ENCODE results near the gene CRHR2. TPM values are rescaled to one million over a fixed set of nuclear protein-coding genes. Genes with fewer than 3 reads are reported as not detected.

The CRHR2 gene
- total and polyA plus RNA-seq, 2 experiments from 2014 or later = 0.14 to 1.4 TPM

DNA sequence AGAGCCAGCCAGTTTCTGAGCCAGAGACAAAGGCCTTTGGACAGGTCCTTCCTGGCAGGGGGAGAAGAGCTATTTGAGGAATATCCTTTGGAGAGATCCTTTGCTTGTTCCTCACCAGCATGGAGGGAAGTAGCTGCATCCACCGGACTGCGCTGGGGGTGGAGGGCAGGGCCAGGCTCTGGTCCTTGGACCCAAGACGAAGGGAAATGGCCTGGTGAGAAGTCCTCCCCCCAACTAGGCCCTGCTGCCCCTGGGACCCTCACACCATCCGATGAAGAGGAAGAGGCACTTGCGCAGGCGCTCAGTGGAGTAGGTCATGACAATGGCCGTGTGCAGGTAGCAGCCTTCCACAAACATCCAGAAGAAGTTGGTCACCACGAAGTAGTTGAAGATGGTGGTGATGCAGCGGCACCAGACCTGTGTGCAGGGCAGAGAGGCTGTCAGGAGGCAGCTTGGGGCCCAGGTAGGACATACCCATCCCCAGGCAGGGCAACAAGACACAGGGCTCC, 19.8 kb downstream of the CRHR2 start:
- no peaks in the 10 kb centered on the region for H3K36me3 ChIP-seq (ENCODE audit: insufficient read depth)
- H3K27ac ChIP-seq (ENCODE audit: low read depth) = no peak overlapping the region
- ATAC-seq (no peak), DNase-seq (ENCODE audit: low spot score) (no peak)
- H2AFZ ChIP-seq = no peak overlapping the region
- Mint-ChIP-seq H3K27me3 (ENCODE audit: insufficient read depth, low read depth, poor library complexity) (peaks cover 9% of the 10 kb centered on the region), H3K27ac (no peak overlapping the region), H3K4me3 (no peak overlapping the region), H3K9me3 (no peaks in the 10 kb centered on the region), H3K4me1 (peaks cover 12% of the 10 kb centered on the region), H3K36me3 (ENCODE audit: low read depth) (no peaks in the 10 kb centered on the region)
- H4K20me1 ChIP-seq (replicated peaks; ENCODE audit: insufficient read depth) = 0 out of 2 replicates have a peak, but pooled peaks cover 4% of the 10 kb centered on the region
- no peaks in the 10 kb centered on the region for H3F3A ChIP-seq (replicated peaks; ENCODE audit: low read depth)
- no peak overlapping the region for H3K4me3 ChIP-seq
- no peaks in the 10 kb centered on the region for H3K27me3 ChIP-seq (ENCODE audit: insufficient read depth)
- no peaks in the 10 kb centered on the region for H3K4me1 ChIP-seq (ENCODE audit: insufficient read depth)
- H3K79me2 ChIP-seq (replicated peaks; ENCODE audit: insufficient read depth) = no peaks in the 10 kb centered on the region
- no peak overlapping the region for H3K4me2 ChIP-seq
- no peak for TF ChIP-seq ETS1 (IDR thresholded peaks at IDR 0.05)
- TF ChIP-seq EZH2phosphoT487 (IDR thresholded peaks at IDR 0.05; ENCODE audit: unreplicated experiment) = no peak
- TF ChIP-seq EZH2 (IDR thresholded peaks at IDR 0.05; ENCODE audit: low read depth, unreplicated experiment) = no peak
- no peak for TF ChIP-seq NANOG (IDR thresholded peaks at IDR 0.05; ENCODE audit: borderline replicate concordance)
- TF ChIP-seq ZNF462 (CRISPR knock-in tag; IDR thresholded peaks at IDR 0.05) = no peak
- 0 out of 2 replicates have a peak, but pooled peaks cover 5% of the 10 kb centered on the region for H3K9me2 ChIP-seq (ENCODE audit: insufficient read depth)

Data from GM23338 (cell line).